ENCODE results near the gene BLZF1.
"Not testable (repeated sequence)": the region's sequence is repeated elsewhere in the genome, so short reads cannot be mapped to it uniquely, and the experiment has no call there.

BLZF1 gene, protein sequence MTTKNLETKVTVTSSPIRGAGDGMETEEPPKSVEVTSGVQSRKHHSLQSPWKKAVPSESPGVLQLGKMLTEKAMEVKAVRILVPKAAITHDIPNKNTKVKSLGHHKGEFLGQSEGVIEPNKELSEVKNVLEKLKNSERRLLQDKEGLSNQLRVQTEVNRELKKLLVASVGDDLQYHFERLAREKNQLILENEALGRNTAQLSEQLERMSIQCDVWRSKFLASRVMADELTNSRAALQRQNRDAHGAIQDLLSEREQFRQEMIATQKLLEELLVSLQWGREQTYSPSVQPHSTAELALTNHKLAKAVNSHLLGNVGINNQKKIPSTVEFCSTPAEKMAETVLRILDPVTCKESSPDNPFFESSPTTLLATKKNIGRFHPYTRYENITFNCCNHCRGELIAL

DNA sequence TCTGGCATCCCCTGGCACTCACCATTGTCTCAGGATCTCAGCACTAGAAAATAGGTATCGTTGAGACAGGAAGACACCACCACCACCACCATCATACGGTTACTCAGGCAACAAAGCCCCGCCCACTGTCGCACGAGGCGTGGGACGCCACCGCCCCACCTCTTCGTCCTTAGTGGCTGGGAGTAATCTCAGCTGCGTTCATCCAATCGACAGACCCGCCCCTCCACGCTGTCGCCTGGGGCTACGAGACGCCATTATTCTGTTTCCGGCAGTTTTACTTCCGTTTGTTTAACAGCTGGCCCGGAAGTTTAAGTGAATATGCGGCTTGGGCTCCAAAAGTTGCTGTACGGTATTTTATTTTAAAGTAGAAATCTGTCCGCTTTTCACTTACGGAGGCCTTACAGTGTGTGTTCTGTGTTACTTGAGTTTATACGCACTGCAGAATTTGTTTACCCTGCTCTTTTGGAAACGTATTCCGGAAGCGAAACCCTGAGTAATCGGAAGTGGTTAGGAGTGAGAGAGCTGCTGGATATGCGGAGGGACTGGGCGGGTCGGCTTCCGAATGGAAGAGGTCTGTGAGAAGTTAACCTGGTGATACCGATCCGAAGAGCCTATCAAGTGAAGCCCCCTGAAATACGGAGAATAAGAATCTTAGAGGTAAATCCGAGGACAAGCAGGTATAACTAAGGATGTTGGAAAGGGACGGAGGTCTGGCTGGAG, at the start of gene BLZF1, which contains the start of gene NME7:
TSS of gene BLZF1 (plus strand) at position 510 of the 720 bp plus-strand sequence. CDS start 1,328 bp downstream, outside the sequence.
TSS of gene NME7 (minus strand) at position 112 of the 720 bp plus-strand sequence. CDS start at position 25, 87 bp downstream.
- peak; percentile 97 for DNase-seq

DNA sequence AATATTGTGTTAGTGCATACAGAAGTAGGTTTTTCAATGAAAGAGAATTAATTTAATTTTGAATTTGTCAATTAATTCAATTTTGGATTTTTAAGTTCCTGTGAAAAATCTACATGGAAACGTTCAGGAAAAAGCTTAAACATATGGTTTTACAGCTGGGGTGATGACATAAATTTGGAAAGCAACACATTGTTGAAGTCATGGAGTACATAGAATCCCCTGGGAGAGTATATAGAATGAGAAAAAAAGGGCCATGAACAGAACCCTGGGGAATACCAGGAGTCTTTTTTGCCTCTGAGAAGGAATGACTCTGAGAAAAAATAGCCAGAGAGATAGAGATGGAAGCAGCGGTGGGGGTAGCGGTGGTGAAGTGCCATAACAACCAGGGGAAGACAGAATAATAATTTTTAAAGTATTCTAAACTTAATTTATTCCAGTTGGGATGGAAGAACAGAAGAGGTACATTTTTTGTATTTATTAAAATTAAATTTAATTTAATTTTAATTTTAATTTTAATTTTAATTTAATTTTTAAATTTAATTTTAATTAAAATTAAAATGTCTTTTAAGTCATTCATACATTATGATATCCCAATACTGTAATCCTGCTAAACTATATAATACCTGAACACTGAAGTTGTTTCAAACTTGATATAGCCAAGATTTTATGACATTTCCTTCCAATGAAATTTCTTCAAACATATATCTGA, 49.3 kb upstream of the BLZF1 start:
- no peak for DNase-seq

DNA sequence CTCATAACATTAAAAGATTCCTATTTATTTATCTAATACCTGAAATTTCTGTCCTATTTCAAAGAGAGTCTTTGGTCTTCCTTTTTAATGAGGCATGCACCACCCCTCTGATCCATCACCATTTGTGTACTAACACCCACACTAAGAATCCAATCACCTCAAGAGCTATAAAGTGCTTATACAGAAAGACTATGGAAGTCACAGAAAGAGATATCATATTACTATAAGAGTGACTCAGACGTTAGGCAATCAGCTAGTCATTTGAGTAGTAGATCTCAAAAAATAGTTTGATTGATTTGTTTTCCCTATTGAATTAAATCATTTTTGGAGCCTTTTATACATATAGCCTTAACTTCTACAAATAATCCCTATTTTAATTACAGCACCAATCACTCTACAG, 46.5 kb upstream of the BLZF1 start:
- no peak for DNase-seq

DNA sequence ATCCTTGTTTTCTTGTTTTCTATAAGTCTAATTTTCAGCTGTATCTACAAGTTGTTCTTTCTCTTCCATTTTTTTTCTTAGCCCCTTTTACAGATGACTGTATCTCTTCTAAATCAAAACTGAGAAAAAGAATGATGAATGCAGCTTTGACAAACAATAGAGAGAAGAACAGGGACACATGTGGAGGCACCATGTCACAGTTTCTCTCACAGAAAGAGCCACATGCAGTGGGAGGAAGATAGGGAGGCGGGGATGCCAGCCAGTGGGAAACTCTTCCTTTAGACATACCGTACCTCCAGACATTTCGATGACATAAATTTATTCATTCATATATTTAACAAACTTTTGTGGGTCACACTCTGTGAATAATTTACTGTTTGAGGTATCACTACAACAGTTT, 45.9 kb upstream of the BLZF1 start:
- no peak for DNase-seq

DNA sequence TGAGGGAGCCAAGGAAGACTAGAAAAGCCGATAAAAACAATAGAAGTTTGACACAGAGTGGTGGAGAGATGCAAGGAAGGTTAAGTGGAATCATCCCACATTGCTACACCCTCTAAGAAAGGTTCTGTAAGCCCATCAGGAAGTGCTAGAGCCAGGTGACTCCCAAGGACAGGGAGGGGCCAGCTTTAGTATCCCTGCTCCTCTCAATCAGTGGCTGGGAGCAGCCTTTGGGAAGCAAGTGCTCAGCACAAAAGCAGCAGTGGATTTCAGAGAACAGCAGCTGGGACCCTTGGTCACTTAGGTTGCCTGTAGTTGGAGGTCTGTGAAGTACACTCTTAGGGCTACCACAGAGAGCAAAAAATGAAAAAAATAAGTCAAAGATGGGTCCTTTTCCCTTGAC, 42.9 kb upstream of the BLZF1 start:
- no peak for DNase-seq

DNA sequence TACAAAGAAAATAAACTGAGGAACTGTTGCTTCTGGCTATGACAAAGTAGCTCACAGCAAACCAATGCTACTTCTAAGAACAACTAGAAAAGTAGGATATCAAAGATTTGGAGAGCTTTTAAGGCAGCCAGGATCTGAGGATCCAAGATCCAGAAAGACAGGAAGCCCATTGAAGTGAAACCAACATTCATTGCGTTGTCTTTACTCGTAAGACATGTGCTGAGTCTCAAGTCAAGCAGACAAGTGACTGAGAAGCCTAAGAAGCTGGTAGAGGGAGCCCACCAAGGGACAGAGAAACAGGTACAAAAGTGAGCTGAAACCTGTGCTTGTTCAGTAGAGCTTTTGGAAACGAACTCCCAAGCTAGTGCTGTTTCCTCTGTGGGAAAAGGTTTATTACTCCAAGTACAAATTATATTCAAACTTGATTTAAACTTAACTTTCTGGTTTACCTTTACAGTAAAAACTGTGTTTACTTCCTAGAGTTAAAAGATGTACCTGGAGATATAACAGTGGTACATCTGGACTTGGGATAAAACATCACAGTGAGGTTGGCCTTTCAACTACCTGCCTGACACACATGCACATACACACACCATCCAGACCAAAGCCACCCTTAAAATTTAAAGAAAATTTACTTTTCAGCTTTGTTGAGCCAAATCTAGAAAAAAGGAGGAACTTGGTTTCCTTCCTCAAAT, 41.6 kb upstream of the BLZF1 start:
- no peak for DNase-seq

DNA sequence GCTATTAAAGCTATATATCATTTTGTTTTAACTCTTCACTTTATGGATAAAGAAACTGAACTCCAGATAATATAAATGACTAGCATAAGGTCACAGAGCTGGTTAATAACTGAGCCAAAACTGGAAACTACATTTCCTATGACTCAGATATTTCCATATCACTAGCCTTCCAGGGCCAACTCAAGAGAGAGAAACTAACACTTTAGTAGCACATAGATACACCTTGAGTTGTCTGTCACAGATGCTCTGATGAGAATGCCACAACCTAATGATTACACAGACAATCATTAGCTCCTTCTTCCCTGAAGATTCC, 41.1 kb upstream of the BLZF1 start:
- DNase-seq: no peak

DNA sequence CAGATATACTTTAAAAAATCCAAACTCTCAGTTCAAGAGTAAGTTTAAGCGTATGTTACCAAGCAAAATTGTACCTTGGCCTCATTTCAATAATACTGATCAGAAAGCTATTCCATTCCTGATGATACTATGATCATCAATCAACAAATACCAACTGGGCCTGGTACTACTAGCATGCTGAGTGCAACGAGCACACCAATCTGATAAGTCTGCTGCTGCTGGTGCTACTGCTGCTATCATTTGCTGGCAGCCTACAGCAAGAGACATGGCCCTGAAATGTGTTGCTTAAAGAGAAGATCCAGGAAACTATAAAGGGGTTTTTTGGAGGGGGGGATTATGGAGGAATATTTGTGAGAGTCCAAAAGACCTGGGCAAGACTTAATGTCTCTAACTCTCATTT, 40.1 kb upstream of the BLZF1 start:
- DNase-seq: no peak

DNA sequence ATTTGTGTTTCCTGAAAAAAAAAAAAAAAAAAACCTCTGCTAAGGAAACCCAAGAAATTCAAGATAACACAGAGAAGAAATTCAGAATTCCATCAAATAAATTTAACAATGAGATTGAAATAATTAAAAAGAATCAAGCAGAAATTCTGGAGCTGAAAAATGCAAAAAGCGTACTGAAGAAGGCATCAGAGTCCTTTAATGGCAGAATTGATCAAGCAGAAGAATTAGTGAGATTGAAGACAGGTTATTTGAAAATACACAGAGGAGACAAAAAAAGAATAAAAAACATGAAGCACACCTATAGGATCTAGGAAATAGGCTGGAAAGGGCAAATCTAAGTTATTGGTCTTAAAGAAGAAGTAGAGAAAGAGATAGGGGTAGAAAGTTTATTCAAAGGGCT, 38.6 kb upstream of the BLZF1 start:
- no peak for DNase-seq

DNA sequence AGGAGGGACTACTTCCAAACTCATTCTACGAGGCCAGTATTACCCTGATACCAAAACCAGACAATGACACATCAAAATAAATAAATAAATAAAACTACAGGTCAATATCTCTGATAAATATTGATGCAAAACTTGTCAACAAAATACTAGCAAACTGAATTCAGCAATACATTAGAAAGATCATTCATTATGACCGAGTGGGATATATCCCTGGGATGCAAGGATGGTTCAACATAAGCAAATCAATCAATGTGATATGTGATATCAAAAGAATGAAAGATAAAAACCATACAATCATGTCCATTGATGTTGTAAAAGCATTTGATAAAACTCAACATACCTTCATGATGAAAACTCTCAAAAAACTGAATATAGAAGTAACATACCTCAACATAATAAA, 37.1 kb upstream of the BLZF1 start:
- no peak for DNase-seq

DNA sequence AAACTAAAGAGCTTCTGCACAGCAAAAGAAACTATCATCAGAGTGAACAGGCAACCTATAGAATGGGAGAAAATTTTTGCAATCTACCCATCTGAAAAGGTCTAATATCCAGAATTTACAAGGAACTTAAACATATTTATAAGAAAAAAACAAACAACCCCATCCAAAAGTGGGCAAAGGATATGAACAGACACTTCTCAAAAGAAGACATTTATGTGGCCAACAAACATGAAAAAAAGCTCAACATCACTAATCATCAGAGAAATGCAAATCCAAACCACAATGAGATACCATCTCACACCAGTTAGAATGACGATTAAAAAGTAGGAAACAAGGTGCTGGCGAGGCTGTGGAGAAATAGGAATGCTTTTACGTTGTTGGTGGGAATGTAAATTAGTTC, 33.3 kb upstream of the BLZF1 start:
- DNase-seq: not testable (repeated sequence)

DNA sequence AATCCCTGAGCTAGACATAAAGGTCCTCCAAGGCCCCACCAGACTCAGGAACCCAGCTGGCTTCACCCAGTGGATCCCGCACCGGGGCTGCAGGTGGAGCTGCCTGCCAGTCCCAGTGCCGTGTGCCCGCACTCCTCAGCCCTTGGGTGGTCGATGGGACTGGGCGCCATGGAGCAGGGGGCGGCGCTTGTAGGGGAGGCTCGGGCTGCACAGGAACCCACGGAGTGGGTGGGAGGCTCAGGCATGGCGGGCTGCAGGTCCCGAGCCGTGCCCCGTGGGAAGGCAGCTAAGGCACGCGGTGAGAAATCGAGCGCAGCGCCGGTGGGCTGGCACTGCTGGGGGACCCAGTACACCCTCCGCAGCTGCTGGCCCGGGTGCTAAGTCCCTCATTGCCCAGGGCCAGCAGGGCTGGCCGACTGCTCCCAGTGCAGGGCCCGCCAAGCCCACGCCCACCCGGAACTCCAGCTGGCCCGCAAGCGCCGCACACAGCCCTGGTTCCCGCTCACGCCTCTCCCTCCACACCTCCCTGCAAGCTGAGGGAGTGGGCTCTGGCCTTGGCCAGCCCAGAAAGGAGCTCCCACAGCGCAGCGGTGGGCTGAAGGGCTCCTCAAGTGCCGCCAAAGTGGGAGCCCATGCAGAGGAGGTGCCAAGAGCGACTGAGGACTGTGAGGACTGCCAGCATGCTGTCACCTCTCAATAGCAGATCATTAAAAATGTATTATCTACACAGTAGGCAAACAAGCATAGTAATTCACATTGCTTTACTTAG, 30.9 kb upstream of the BLZF1 start:
- not testable (repeated sequence) for DNase-seq

DNA sequence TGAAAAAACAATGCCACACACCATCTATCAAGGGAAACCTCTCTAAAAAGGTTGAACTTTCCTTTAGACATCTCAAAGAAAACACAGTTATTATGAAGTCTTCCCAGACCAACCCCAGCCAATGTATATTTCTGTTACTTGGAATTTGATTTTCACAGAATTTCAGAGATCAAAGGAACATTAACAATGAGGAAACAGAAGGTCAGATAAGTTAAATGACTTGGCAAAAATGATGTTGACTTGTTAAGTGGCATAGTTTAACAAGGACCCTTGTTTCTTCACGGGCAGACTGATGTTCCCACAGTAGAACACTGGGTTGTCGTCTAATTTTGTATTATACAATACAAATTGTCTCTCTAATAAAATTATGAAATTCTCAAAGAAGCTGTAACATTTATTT, 29.4 kb upstream of the BLZF1 start:
- no peak for DNase-seq

DNA sequence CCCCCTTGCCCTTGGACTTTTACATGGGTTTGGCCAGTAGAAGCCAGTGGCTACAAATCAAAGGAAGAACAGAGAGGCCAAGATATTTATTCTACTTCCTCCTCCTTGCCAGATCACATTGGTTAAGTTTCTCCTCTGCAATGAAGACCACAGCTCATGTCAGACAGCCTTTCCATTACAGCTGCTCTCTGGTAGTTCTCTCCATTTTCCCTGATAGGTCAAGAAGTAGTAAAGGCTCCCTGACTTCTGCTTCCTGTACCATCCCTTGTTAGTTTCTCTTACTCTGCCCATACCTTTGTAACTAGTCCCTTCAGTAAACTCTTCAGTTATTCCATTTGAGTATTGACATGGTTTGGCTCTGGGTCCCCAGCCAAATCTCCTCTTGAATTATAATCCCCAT, 28.2 kb upstream of the BLZF1 start:
- no peak for DNase-seq

DNA sequence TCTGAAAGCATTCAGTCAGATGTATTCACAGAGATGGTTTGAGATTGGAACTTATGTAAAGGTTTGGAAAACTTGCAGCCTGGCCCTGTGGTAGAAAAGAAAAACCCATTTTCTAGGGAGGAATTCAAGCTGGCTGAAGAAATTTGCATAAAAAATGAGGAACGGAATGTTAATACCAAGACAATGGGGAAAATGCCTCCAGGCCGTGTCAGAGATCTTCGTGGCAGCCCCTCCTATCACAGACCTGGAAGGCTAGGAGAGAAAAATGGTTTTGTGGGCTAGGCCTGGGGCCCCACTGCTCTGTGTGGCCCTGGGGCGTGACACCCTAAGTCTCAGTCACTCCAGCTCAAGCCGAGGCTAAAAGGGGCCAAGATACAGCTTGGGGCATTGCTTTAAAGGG, 27.1 kb upstream of the BLZF1 start:
- DNase-seq: no peak

DNA sequence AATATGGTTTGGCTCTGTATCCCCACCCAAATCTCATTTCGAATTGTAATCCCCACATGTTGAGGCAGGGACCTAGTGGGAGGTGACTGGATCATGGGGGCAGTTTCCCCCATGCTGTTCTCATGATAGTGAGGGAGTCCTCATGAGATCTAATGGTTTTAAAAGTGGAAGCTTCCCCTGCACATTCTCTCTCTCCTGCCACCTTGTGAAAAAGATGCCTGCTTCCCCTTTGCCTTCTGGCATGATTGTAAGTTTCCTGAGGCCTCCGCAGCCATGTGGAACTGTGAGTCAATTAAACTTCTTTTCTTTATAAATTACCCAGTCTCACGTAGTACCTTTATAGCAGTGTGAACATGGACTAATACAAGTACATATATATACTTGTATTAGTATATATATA, 25.9 kb upstream of the BLZF1 start:
- DNase-seq: not testable (repeated sequence)

DNA sequence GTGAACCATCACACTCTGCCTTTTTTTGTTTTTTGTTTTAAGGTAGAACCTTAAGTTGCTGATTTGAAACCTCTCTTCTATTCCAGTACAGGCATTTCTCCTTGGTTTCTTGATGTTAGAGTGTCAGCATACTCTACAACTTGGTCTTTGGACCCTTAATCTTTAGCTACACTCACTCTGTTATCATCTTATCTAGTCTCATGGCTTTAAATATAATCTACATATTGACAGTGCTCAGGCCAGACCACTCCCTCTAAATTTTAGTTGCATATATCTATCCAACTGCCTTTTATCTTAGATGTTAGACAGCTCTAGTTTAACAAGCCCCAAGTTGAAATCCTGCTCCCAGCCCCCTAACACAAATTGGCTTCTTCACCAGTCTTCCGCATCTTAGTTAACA, 22.5 kb upstream of the BLZF1 start:
- no peak for DNase-seq

DNA sequence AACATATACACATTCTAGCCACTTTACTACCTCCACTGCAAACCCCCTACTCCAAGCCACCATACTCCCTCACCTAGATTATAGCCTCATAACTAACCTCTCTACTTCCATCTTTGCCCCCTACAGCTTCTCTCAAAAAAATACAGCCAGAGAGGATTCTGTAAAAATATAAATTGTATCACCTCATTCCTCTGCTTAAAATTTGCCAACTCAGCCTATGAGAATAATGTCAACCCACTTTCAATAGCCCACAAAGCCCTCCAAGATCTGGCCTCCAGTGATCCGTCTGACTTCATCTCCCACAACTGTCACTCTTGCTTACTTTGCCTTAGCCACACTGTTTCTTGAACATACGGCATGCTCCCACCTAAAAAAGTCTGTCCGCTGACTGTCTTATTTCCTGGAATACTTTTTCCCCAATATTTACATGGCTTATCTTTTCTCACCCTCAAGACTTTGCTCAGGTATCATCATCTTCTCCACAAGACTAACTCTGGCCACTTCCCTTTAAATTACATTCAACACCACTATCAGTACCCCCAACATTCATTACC, 21.9 kb upstream of the BLZF1 start:
- DNase-seq: no peak

DNA sequence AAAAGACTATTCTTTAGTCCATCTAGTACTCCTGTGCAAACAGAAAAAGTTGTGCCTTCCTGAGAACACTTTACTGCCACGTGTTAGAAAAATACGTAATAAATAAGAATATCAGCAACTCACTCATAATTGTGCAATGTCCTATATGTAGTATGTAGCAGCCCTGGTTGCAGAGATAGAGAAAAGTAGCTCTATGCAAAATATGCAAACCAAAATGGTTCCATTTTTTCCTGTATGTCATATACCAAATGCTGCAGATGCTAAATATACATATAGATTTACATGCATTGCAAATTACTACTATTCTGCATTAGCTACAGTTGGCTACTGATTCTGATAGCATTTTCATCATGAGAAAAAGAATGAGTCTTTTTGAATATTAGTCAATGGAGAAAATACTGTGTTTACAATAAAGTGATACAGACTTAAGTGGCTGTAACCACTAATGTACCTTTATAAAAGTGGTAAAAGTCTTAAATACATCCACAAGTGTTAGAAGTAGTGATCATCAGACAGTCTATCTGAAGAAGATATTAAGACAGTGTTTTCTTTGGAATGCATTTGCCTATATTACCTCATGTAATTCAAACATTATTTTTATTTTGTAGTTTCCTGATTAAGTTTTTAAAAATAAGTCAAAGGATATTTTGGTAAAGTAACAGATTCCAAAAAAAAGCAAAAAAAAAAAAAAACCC, 20.2 kb upstream of the BLZF1 start:
- DNase-seq: no peak

DNA sequence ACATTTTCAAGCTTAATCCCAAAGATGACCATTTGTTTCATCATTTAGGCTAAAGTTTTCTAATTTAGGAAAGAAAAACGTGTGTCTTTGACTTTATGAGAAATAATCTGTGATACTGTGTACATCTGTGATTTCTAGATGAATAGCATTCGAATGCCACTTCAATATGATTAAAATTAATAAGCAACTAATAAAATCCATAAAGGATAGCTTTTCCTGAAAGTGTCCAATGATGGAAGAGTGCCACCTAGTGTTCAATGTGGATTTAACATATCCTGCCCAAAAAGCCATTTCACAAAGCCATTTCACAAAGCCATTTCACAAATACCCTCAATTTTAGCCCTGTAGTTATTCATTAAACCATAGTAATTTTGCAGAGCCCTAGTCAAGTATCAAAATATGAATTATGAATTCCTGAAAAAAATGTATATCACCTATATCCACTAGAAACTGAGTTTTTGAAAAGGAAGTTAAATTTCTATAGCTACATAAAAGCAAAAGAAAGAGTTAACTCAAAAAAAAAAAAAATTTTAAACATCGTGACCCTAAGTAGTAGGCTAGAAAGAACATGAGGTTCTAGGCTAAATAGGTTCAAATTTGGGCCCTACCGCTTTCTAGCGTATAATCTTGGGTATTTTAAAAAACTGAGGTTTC, 19.5 kb upstream of the BLZF1 start:
- peak; percentile 73 for DNase-seq

DNA sequence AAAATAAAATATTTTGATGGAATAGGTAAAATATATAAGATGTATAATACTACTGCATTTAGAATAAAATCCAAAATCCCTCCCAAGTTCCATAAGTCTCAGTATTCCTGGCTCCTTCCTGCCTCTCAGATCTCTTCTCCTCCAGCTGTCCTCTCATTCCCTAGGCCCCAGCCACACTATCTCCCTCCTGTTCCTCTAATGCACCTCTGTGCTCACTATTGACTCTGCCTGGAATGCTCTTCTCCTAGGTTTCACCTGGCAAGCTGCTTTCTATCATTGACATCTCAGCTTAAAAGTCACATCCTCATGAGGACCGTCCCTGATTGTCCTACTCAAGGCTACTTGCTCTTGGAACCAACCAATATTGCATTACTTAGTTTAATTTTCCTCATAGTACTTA, 7.6 kb upstream of the BLZF1 start:
- no peak for DNase-seq
